Lower lobe of right lung (tissue), 2 donors: ENCODE measurements around the gene ISG20. TPM values are rescaled to one million over a fixed set of nuclear protein-coding genes. Genes with fewer than 3 reads are reported as not detected.

Experiments used
- ATAC-seq, 2 donors: fragments of 200-7000 bp; cut with Tn5 transposase; one replicate each; pipeline ENCODE4 v1.9.1; 2020 to 2022; ENCODE audit warnings: mild to moderate bottlenecking in 2 of 2, moderate library complexity in 2 of 2
- DNase-seq: peaks from one replicate; pipeline ENCODE4 v3.0.0-alpha.2; 2020
- H3K27ac ChIP-seq: fragments of 200-600 bp; one replicate; pipeline ENCODE4 v1.8.0; 2022
- H3K27me3 ChIP-seq: fragments of 200-600 bp; one replicate; pipeline ENCODE4 v1.8.0; 2022; ENCODE audit warnings: low read depth
- H3K36me3 ChIP-seq: fragments of 200-600 bp; one replicate; pipeline ENCODE4 v1.8.0; 2022; ENCODE audit warnings: mild to moderate bottlenecking
- H3K4me1 ChIP-seq: fragments of 200-600 bp; one replicate; pipeline ENCODE4 v1.8.0; 2022
- H3K4me3 ChIP-seq: fragments of 200-600 bp; one replicate; pipeline ENCODE4 v1.8.0; 2022; ENCODE audit warnings: mild to moderate bottlenecking
- H3K9me3 ChIP-seq: fragments of 200-600 bp; one replicate; pipeline ENCODE4 v1.8.0; 2022
- intact Hi-C: fragments of 100-400 bp; cut with DNase I; formaldehyde crosslinking; loops from one replicate; pipeline ENCODE4 v1.11.0; 2022
- total RNA-seq: library from RNA; stranded (reverse); fragmentation: NEBNext Ultra II Directional; extraction: Animal tissue kit (Norgen Biotek cat#: 25700); gene quantifications from one replicate; pipeline ENCODE4 v1.2.1, GENCODE V29; 2021
- TF ChIP-seq, protein P1 (sequence below): fragments of 200-600 bp; IDR thresholded peaks from one replicate; pipeline ENCODE4 v1.8.0; 2022; ENCODE audit warnings: antibody characterized with exemption, mild to moderate bottlenecking
- donor health status: DM: no; HTN: yes; CAD: no; lungs with severe emphysema.

Gene ISG20
- total RNA-seq, 1 donor from 2014 or later, result 32.0 TPM

DNA sequence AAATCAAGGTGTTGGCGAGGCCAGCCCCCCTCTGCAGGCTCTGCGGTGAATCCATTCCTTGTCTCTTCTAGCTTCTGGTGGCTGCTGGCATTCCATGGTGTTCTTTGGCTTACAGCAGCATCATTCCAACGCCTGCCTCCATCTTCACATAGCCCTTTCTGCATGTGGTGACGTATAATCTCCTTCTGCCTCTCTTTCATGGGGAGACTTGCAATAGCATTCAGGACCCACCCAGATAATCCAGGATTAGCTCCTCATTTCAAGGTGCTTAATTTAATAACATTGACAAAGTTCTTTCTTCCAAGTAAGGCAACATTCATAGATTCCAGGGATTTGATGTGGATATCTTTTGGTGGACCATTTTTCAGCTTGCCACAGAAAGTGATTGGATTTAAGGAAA lies 35.8 kb downstream of the ISG20 start:
- Histone ChIP-seq H3K4me1 (no peaks in the 10 kb centered on the region), H3K27ac (no peak overlapping the region), H3K36me3 (no peaks in the 10 kb centered on the region), H3K27me3 (peaks cover 6% of the 10 kb centered on the region), H3K9me3 (no peaks in the 10 kb centered on the region), H3K4me3 (no peak overlapping the region)
- DNase-seq (no peak), ATAC-seq (no peak)
- TF ChIP-seq, protein P1, sequence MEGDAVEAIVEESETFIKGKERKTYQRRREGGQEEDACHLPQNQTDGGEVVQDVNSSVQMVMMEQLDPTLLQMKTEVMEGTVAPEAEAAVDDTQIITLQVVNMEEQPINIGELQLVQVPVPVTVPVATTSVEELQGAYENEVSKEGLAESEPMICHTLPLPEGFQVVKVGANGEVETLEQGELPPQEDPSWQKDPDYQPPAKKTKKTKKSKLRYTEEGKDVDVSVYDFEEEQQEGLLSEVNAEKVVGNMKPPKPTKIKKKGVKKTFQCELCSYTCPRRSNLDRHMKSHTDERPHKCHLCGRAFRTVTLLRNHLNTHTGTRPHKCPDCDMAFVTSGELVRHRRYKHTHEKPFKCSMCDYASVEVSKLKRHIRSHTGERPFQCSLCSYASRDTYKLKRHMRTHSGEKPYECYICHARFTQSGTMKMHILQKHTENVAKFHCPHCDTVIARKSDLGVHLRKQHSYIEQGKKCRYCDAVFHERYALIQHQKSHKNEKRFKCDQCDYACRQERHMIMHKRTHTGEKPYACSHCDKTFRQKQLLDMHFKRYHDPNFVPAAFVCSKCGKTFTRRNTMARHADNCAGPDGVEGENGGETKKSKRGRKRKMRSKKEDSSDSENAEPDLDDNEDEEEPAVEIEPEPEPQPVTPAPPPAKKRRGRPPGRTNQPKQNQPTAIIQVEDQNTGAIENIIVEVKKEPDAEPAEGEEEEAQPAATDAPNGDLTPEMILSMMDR, result no peak
- intact Hi-C loops, result no loop called here

DNA sequence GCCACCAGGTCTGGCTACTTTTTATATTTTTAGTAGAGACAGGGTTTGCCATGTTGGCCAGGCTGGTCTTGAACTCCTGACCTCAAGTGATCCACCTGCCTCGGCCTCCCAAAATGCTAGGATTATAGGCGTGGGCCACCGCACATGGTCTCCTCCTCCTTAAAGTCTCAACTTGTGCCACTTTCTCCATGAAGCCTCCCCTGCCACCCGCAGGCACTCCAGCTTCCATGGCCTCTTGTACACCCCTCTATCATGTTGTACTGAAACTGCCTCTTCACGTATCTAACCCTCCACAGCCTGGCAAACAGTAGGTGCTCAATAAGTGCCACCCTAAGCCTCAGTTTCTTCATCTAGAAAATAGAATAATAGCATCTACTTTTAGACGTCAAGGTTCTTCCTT lies 39.9 kb downstream of the ISG20 start:
- intact Hi-C loops, result no loop called here
- Histone ChIP-seq H3K4me1 (no peaks in the 10 kb centered on the region), H3K36me3 (no peaks in the 10 kb centered on the region), H3K4me3 (no peak overlapping the region), H3K9me3 (no peaks in the 10 kb centered on the region), H3K27me3 (no peaks in the 10 kb centered on the region), H3K27ac (no peak overlapping the region)
- no peak for ATAC-seq
- no peak for DNase-seq
- TF ChIP-seq, protein P1, result no peak

DNA sequence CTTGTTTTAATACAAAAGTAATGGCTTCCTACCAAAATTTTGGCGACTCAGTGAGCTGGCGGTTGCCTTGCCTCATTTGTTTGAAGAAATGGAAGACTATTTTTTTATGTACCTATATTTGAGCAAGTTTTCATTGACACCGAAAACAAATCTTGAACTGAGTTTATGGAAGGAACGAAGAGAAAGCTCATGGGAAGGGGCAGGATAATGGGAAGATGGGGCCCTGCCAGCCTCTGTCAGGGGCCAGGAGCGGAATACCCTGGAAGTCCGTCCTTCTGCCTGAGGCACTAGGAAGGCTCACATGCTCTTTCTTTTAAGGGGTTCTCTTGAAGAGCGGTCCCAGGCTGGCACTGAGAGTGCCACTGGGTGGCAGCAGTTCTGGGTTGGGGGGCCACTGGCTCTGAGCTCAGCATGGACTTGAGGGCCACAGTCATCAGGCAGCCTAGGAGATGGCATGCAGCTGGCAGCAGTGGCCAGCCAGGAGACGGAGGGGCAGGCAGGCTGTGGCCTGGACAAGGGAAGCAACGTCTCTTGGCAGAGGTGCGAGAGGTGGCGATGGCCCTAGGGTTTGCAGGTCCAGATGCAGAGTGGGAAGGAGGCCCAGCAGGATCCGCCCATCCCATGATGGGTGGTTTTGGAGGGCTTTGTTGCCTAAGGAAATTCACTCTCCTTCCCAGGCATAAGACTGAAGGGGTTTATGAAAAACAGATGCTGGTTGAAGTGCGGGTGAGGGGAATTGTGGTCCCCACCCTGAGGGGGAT lies 41.6 kb downstream of the ISG20 start:
- H3K4me1 ChIP-seq, result no peaks in the 10 kb centered on the region
- no peak overlapping the region for H3K4me3 ChIP-seq
- TF ChIP-seq, protein P1, result no peak
- DNase-seq (no peak), ATAC-seq (no peak)
- no peaks in the 10 kb centered on the region for H3K9me3 ChIP-seq
- H3K27ac ChIP-seq, result no peak overlapping the region
- intact Hi-C loops, result no loop called here
- H3K27me3 ChIP-seq, result no peaks in the 10 kb centered on the region
- H3K36me3 ChIP-seq, result no peaks in the 10 kb centered on the region

DNA sequence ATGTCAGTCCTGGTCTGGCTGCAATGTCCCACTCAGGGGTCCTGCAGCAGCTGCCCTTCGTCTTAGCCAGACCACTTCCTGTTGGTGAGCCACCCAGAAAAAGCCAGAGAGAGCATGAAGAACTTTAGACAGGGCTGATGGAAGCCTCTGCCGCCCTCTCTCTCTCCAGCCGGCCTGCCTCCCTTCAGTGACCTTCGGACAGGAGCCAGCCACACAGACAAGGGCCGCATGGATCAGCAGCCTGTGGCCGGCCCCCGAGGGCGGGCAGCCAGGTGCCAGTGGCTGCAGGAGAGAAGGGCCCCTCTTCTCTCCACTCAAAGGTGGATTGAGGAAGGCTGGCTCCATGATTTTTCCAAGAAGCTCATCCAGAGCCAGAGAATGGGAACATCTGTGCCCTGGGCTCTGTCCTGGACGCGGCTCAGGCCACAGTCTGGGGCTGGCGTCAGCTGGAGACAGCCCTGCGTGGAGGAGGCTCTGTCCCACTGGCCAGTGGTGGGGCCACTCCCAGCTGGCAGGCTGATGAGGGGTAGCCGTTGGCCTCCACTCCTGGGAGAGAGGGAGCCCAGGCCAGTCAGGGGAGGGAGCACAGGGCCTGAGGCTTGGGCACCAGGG lies 42.9 kb downstream of the ISG20 start:
- Histone ChIP-seq H3K4me3 (no peak overlapping the region), H3K27me3 (no peaks in the 10 kb centered on the region), H3K4me1 (no peaks in the 10 kb centered on the region), H3K27ac (no peak overlapping the region), H3K9me3 (no peaks in the 10 kb centered on the region), H3K36me3 (no peaks in the 10 kb centered on the region)
- DNase-seq (no peak), ATAC-seq (peak in 1 of 2 donors; percentile 40)
- intact Hi-C loops, result no loop called here
- TF ChIP-seq, protein P1, result no peak

DNA sequence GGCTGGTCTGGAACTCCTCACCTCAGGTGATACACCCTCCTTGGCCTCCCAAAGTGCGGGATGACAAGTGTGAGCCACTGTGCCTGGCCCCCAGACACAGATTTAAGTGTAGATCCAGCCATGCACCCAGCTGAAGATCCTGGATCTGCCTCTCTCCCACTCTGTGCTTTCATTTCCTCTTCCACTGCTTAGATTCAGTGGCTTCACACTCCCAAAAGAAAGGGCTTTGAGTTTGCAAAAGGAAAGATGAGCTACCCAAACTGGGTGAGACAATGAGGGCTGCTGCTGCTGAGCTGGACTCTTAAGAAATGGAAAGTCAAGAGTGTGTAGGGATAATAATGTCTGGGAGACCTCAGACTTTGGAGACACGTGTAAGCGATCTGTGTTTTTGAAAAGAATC lies 45.5 kb downstream of the ISG20 start:
- Histone ChIP-seq H3K4me3 (no peak overlapping the region), H3K4me1 (no peaks in the 10 kb centered on the region), H3K27me3 (no peaks in the 10 kb centered on the region), H3K27ac (no peak overlapping the region), H3K36me3 (no peaks in the 10 kb centered on the region), H3K9me3 (no peaks in the 10 kb centered on the region)
- ATAC-seq (no peak), DNase-seq (no peak)
- TF ChIP-seq, protein P1, result no peak
- intact Hi-C loops, result no loop called here
